ENCODE data around the gene NACAD. TPM values are rescaled to one million over a fixed set of nuclear protein-coding genes. Genes with fewer than 3 reads are reported as not detected.
A peak's percentile ranks its signal among the peaks of the same experiment; 100 is the strongest.
"Not testable (repeated sequence)": the region's sequence is repeated elsewhere in the genome, so short reads cannot be mapped to it uniquely, and the experiment has no call there.

The NACAD gene
- total RNA-seq, 6 donors from 2014 or later, result 1.0 to 4.3 (median 2.3) TPM

- no peaks in the 10 kb centered on the region for H3K9me3 ChIP-seq
- DNase-seq (no peak), ATAC-seq (ENCODE audit: low FRiP score in 2 of 2) (no peak)
- H3K27ac ChIP-seq, result no peak overlapping the region
- no peaks in the 10 kb centered on the region for H3K27me3 ChIP-seq
- peaks cover 0 to 8% (median 2%) of the 10 kb centered on the region in 4 donors for H3K4me1 ChIP-seq
- TF ChIP-seq POLR2AphosphoS5 (IDR thresholded peaks at IDR 0.05) (no peak), EP300 (IDR thresholded peaks at IDR 0.05) (no peak)
- H3K36me3 ChIP-seq, result no peaks in the 10 kb centered on the region
- H3K4me3 ChIP-seq, result no peak overlapping the region
- 88 to 90% methylated on average over 3 of the region's 3 CpGs for WGBS, 2 donors
These were observed 30.8 kb upstream of the NACAD start for GRCh38 chr7:45119550-45119949.

- TF ChIP-seq EP300 (IDR thresholded peaks at IDR 0.05) (no peak), POLR2A (IDR thresholded peaks at IDR 0.05) (no peak), POLR2AphosphoS5 (IDR thresholded peaks at IDR 0.05) (no peak)
- H3K4me1 ChIP-seq, result peaks cover 0 to 8% (median 2%) of the 10 kb centered on the region in 4 donors
- no peaks in the 10 kb centered on the region for H3K36me3 ChIP-seq
- no peaks in the 10 kb centered on the region for H3K27me3 ChIP-seq
- no peak for DNase-seq
- ATAC-seq (ENCODE audit: low FRiP score in 2 of 2), result no peak
- no peak overlapping the region for H3K4me3 ChIP-seq
- WGBS, 2 donors, result 96 to 100% methylated on average over 1 to 3 of the region's 3 CpGs
- H3K27ac ChIP-seq, result no peak overlapping the region
- H3K9me3 ChIP-seq, result no peaks in the 10 kb centered on the region
These were observed 30.1 kb upstream of the NACAD start for GRCh38 chr7:45118889-45119331.

DNA sequence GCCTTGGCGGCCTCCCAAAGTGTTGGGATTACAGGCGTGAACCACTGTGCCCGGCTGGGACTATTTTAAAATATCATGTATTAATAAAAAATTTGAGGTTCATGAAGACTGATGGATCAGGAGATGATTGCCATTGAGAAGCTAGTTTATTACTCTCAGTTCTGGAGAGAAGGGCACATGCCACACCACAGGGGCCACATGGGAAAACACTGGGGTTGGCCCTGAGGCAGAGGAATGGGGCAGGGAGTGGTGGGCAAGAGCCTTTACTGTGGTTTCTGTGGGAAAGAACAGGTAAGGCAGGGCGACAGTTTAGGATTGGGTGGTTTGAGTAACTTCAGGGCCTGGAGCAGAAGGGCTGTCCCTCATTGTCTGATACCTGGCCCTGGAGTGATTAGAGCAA is 29.5 kb upstream of the NACAD start:
- Histone ChIP-seq H3K27ac (no peak overlapping the region), H3K9me3 (no peaks in the 10 kb centered on the region), H3K4me1 (peaks cover 0 to 5% (median 1%) of the 10 kb centered on the region in 4 donors), H3K36me3 (no peaks in the 10 kb centered on the region), H3K4me3 (no peak overlapping the region), H3K27me3 (no peaks in the 10 kb centered on the region)
- no peak for TF ChIP-seq POLR2AphosphoS5 (IDR thresholded peaks at IDR 0.05)
- no peak for TF ChIP-seq POLR2A (IDR thresholded peaks at IDR 0.05)
- TF ChIP-seq, protein P1, sequence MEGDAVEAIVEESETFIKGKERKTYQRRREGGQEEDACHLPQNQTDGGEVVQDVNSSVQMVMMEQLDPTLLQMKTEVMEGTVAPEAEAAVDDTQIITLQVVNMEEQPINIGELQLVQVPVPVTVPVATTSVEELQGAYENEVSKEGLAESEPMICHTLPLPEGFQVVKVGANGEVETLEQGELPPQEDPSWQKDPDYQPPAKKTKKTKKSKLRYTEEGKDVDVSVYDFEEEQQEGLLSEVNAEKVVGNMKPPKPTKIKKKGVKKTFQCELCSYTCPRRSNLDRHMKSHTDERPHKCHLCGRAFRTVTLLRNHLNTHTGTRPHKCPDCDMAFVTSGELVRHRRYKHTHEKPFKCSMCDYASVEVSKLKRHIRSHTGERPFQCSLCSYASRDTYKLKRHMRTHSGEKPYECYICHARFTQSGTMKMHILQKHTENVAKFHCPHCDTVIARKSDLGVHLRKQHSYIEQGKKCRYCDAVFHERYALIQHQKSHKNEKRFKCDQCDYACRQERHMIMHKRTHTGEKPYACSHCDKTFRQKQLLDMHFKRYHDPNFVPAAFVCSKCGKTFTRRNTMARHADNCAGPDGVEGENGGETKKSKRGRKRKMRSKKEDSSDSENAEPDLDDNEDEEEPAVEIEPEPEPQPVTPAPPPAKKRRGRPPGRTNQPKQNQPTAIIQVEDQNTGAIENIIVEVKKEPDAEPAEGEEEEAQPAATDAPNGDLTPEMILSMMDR (IDR thresholded peaks at IDR 0.05), result no peak
- TF ChIP-seq EP300 (IDR thresholded peaks at IDR 0.05), result no peak
- DNase-seq (no peak), ATAC-seq (ENCODE audit: low FRiP score in 2 of 2) (no peak)
- 82 to 91% methylated on average over 4 of the region's 4 CpGs for WGBS, 2 donors

DNA sequence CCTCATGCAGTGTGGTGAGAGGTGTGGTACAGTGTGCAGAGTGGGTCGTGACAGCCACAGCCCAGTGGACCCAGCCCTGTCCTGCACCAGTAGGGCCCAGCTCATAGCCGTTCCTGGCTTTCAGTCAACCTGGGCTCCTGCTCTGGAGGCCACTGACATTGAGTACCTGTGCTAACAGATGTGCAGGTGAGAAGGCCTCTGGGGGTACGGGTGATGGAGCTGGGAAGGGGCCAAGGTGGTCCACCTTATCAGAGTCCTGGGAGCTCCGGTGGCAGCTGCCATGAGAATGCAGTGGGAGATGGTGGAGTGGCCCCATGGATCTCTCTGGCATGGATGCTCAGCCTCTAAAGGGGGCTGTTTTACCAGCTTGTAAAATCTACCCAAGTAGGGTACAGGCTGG is 28.8 kb upstream of the NACAD start:
- ATAC-seq (ENCODE audit: low FRiP score in 2 of 2) (peak in 1 of 2 donors; percentile 52), DNase-seq (no peak)
- Histone ChIP-seq H3K9me3 (no peaks in the 10 kb centered on the region), H3K36me3 (no peaks in the 10 kb centered on the region), H3K4me1 (peaks cover 0 to 1% (median under 1%) of the 10 kb centered on the region in 4 donors), H3K4me3 (no peak overlapping the region), H3K27me3 (no peaks in the 10 kb centered on the region), H3K27ac (no peak overlapping the region)
- no peak for TF ChIP-seq EP300 (IDR thresholded peaks at IDR 0.05)
- no peak for TF ChIP-seq POLR2A (IDR thresholded peaks at IDR 0.05)
- TF ChIP-seq, protein P1 (IDR thresholded peaks at IDR 0.05), result no peak
- no peak for TF ChIP-seq POLR2AphosphoS5 (IDR thresholded peaks at IDR 0.05)
- 80 to 90% methylated on average over 3 to 4 of the region's 4 CpGs for WGBS, 2 donors

- no peak for TF ChIP-seq EP300 (IDR thresholded peaks at IDR 0.05)
- no peak for TF ChIP-seq POLR2AphosphoS5 (IDR thresholded peaks at IDR 0.05)
- TF ChIP-seq POLR2A (IDR thresholded peaks at IDR 0.05), result no peak
- TF ChIP-seq, protein P1 (IDR thresholded peaks at IDR 0.05), result no peak
- peaks cover 5 to 10% (median 6%) of the 10 kb centered on the region in 4 donors for H3K4me1 ChIP-seq
- whole genome bisulfite sequencing, 2 donors, result 62 to 80% methylated on average over 1 of the region's 1 CpG
- ATAC-seq (ENCODE audit: low FRiP score in 2 of 2), result no peak
- no peak overlapping the region for H3K27ac ChIP-seq
- H3K4me3 ChIP-seq, result no peak overlapping the region
- no peaks in the 10 kb centered on the region for H3K27me3 ChIP-seq
- peak in 1 of 2 donors; percentile 34 for DNase-seq
- no peaks in the 10 kb centered on the region for H3K36me3 ChIP-seq
- no peaks in the 10 kb centered on the region for H3K9me3 ChIP-seq
These were observed 27.3 kb upstream of the NACAD start for GRCh38 chr7:45116048-45116447.

DNA sequence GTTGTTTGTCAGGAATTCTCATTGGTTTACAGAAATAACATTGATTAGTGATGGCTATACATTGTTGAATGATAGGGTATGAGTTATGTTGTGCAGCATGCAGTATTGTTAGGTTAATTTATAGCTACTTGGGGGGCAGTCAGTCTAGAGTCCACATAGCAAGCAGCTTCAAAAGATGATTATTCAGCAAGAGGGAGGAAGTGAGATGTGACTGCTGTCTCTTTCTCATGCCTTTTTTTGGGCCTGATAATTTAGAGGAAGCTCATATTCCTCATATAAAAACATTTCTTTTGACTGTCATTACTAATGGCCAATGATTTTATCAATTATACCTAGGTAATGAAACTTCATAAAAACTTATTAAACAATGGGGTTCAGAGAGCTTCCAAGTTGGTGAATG is 26.2 kb upstream of the NACAD start:
- H3K4me3 ChIP-seq, result no peak overlapping the region
- H3K4me1 ChIP-seq, result peaks cover 8 to 21% (median 14%) of the 10 kb centered on the region in 4 donors
- no peaks in the 10 kb centered on the region for H3K9me3 ChIP-seq
- TF ChIP-seq POLR2A (IDR thresholded peaks at IDR 0.05) (no peak), EP300 (IDR thresholded peaks at IDR 0.05) (no peak), POLR2AphosphoS5 (IDR thresholded peaks at IDR 0.05) (no peak)
- TF ChIP-seq, protein P1 (IDR thresholded peaks at IDR 0.05), result no peak
- H3K27ac ChIP-seq, result no peak overlapping the region
- H3K36me3 ChIP-seq, result no peaks in the 10 kb centered on the region
- no peaks in the 10 kb centered on the region for H3K27me3 ChIP-seq
- DNase-seq, result no peak
- ATAC-seq (ENCODE audit: low FRiP score in 2 of 2), result no peak

DNA sequence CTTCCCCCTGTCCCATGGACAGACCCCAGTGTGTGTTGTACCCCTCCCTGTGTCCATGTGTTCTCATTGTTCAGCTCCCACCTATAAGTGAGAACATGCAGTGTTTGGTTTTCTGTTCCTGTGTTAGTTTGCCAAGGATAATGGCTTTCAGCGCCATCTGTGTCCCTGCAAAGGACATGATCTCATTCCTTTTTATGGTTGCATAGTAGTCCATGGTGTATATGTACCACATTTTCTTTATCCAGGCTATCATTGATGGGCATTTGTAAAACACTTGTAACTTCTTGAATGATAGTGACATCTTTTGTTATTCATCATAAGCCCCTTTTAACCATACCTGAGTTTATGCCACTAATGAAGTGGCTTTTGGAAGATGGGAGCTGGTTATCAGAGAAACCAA is 25.5 kb upstream of the NACAD start:
- ATAC-seq (ENCODE audit: low FRiP score in 2 of 2); H3K27ac ChIP-seq; H3K9me3 ChIP-seq; H3K4me3 ChIP-seq; DNase-seq; H3K27me3 ChIP-seq; H3K36me3 ChIP-seq: not testable (repeated sequence)
- peaks cover 9 to 28% (median 16%) of the 10 kb centered on the region in 4 donors for H3K4me1 ChIP-seq
- 59 to 67% methylated on average over 1 of the region's 1 CpG for whole genome bisulfite sequencing, 2 donors
